Osteocyte (in vitro differentiated cells): ENCODE data around the gene TTI1. TPM values are rescaled to one million over a fixed set of nuclear protein-coding genes. Genes with fewer than 3 reads are reported as not detected.
"Not testable (repeated sequence)": the region's sequence is repeated elsewhere in the genome, so short reads cannot be mapped to it uniquely, and the experiment has no call there.

Source experiments
- DNase-seq: peaks from one replicate; pipeline ENCODE4 v3.0.0; 2021; ENCODE audit warnings: mixed read lengths; ENCODE audit not compliant: unreplicated experiment; ENCODE audit errors: extremely low spot score
- H3K27ac Mint-ChIP-seq: one replicate; pipeline ENCODE4 v1.8.0; 2021; ENCODE audit warnings: mild to moderate bottlenecking, mixed read lengths; ENCODE audit not compliant: unreplicated experiment
- H3K27me3 Mint-ChIP-seq: one replicate; pipeline ENCODE4 v1.8.0; 2021; ENCODE audit warnings: mixed read lengths; ENCODE audit not compliant: unreplicated experiment
- H3K36me3 Mint-ChIP-seq: one replicate; pipeline ENCODE4 v1.8.0; 2021; ENCODE audit warnings: mixed read lengths; ENCODE audit not compliant: unreplicated experiment
- H3K4me1 Mint-ChIP-seq: one replicate; pipeline ENCODE4 v1.8.0; 2021; ENCODE audit warnings: mixed read lengths; ENCODE audit not compliant: unreplicated experiment
- H3K4me3 Mint-ChIP-seq: one replicate; pipeline ENCODE4 v1.8.0; 2021; ENCODE audit warnings: mild to moderate bottlenecking, moderate library complexity, mixed read lengths; ENCODE audit not compliant: unreplicated experiment
- H3K9me3 Mint-ChIP-seq: one replicate; pipeline ENCODE4 v1.8.0; 2021; ENCODE audit warnings: mixed read lengths; ENCODE audit not compliant: unreplicated experiment
- total RNA-seq: library from RNA; stranded (reverse); gene quantifications from 2 replicates; pipeline ENCODE4 v1.2.1, GENCODE V29; 2021
- TF ChIP-seq, protein P1 (sequence below): fragments of 200-600 bp; sonication (generic); IDR thresholded peaks from 2 replicates; pipeline ENCODE4 v1.5.0; 2021; ENCODE audit warnings: antibody characterized with exemption, mild to moderate bottlenecking, moderate library complexity

The TTI1 gene
- total RNA-seq, 1 donor from 2014 or later = 16.2 TPM

DNA sequence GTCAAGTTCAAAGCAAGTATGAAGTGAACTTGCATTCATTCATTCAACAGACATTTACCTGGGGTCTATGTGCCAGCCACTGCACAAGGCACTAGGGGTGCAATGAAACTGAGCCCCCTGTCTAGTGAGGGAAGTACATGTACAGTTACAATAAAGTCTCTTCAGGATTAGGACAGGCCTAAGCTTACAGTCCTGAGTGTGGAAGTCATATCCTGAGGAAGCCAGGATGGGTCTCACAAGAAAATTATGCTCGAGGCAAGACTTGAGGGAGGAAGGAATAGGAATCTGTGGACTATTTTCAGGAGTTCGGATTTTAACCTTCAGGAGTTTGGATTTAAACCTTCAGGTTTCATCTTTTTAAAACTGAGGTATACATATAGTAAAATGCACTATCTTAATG lies 19.4 kb downstream of the TTI1 start:
- Mint-ChIP-seq H3K27ac (no peak overlapping the region), H3K36me3 (peaks cover 46% of the 10 kb centered on the region), H3K4me3 (no peak overlapping the region), H3K4me1 (no peaks in the 10 kb centered on the region), H3K9me3 (peaks cover 9% of the 10 kb centered on the region), H3K27me3 (no peaks in the 10 kb centered on the region)
- TF ChIP-seq, protein P1, sequence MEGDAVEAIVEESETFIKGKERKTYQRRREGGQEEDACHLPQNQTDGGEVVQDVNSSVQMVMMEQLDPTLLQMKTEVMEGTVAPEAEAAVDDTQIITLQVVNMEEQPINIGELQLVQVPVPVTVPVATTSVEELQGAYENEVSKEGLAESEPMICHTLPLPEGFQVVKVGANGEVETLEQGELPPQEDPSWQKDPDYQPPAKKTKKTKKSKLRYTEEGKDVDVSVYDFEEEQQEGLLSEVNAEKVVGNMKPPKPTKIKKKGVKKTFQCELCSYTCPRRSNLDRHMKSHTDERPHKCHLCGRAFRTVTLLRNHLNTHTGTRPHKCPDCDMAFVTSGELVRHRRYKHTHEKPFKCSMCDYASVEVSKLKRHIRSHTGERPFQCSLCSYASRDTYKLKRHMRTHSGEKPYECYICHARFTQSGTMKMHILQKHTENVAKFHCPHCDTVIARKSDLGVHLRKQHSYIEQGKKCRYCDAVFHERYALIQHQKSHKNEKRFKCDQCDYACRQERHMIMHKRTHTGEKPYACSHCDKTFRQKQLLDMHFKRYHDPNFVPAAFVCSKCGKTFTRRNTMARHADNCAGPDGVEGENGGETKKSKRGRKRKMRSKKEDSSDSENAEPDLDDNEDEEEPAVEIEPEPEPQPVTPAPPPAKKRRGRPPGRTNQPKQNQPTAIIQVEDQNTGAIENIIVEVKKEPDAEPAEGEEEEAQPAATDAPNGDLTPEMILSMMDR = no peak
- DNase-seq = no peak

DNA sequence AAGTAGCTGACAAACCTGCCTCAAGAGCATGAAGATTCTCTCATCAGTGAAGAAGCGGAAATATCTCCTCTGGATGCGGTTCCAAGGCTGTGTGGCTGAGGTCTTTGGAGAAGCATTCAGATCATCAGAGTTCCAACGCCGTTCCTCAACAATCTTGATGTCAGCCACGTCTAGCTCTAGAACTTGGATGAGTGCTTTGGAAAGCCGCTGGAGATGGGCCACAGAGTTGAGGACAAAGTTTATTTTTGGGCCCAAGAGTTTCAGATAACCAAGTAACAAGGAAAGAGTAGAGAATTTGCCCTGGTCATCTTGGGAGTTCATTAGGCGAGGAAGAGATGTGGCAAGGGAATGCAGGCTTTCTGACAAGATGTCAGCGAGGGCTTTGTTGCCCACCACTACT lies 20.9 kb downstream of the TTI1 start:
- TF ChIP-seq, protein P1 = no peak
- no peak for DNase-seq
- H3K9me3 Mint-ChIP-seq = peaks cover under 1% of the 10 kb centered on the region
- H3K4me1 Mint-ChIP-seq = no peaks in the 10 kb centered on the region
- no peak overlapping the region for H3K4me3 Mint-ChIP-seq
- H3K27ac Mint-ChIP-seq = no peak overlapping the region
- peaks cover 38% of the 10 kb centered on the region for H3K36me3 Mint-ChIP-seq
- no peaks in the 10 kb centered on the region for H3K27me3 Mint-ChIP-seq

DNA sequence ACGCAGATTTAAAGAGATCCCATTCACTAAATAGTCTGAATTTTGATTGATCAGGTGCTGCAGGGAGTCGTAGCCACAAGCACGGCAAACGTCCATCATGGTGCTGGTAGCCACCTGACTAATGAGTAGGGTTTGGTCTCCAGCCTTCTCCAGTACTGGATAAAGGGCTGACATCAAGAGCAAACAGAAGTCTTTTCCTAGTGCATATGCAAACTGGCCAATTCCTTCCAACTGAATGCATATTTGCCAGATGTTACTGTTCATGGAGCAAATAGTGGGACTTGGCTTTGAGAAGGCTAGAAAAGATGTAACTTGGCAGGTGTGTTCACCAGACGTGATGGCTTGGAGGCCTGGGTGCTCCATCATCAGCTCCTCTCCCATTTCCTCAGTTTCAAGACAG lies 21.6 kb downstream of the TTI1 start:
- Mint-ChIP-seq H3K4me1 (no peaks in the 10 kb centered on the region), H3K9me3 (no peaks in the 10 kb centered on the region)
- TF ChIP-seq, protein P1 = no peak

DNA sequence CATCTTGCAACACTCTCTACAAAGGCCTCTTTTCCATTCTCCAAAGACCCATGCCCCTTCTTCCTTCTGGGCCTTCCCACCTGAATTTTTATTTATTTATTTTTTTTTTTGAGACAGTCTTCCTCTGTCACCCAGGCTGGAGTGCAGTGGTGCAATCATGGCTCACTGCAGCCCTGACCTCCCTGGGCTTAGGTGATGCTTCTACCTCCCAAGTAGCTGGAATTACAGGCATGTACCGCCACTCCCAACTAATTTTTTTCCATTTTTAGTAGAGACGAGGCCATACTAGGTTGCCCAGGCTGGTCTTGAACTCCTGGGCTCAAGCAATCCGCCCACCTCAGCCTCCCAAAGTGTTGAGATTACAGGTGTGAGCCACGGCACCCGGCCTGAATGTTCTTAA lies 23.8 kb downstream of the TTI1 start:
- peak; percentile 30 for DNase-seq
- H3K4me1 Mint-ChIP-seq = not testable (repeated sequence)

More for the DNA sequence above, 21.6 kb downstream of the TTI1 start:
- no peak for DNase-seq
- no peaks in the 10 kb centered on the region for H3K27me3 Mint-ChIP-seq
- H3K36me3 Mint-ChIP-seq = peaks cover 32% of the 10 kb centered on the region
- H3K4me3 Mint-ChIP-seq = no peak overlapping the region
- no peak overlapping the region for H3K27ac Mint-ChIP-seq

DNA sequence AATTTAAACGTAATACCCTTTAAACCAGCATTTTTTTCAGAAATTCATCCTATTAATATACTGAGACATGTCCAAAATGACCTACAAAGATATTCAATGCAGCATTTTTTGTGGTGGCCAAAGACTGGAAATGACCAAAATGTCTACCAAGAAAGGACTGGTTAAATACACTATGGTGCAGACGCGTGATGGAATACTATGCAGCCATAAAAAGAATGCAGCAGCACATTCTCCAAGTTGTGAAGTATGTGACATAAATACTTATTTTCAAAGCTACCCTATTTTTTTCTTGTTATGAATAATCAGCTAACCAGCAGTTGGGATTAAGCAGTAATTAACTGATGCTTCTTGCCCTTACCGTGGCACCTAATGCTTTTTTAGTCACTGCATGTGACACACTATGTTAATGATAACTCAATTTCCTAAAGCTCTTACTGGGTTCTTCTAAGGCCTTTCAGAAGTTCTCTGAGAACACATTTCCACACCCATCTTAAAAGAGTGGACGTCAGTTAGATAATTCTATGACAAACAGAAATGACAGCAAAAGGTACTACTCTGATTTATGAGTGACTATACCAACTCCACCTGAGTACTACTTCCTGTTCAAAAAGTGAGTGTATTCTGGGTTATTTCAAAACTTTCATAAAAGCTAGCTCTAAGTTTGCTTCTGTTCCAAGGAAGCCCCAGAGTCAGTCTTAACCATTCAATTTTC lies 24.9 kb downstream of the TTI1 start:
- peaks cover 2% of the 10 kb centered on the region for H3K4me1 Mint-ChIP-seq
- H3K27ac Mint-ChIP-seq = no peak overlapping the region
- no peak overlapping the region for H3K4me3 Mint-ChIP-seq
- TF ChIP-seq, protein P1 = no peak
- no peaks in the 10 kb centered on the region for H3K9me3 Mint-ChIP-seq
- no peak for DNase-seq
- peaks cover 15% of the 10 kb centered on the region for H3K36me3 Mint-ChIP-seq
- H3K27me3 Mint-ChIP-seq = no peaks in the 10 kb centered on the region

More for the DNA sequence above, 23.8 kb downstream of the TTI1 start:
- H3K27me3 Mint-ChIP-seq, H3K9me3 Mint-ChIP-seq, H3K4me3 Mint-ChIP-seq, H3K27ac Mint-ChIP-seq: not testable (repeated sequence)
- peaks cover 18% of the 10 kb centered on the region for H3K36me3 Mint-ChIP-seq
